GM10266 (cell line): ENCODE measurements around the gene TSKU.

Experiments used
- DNase-seq: peaks from one replicate; pipeline ENCODE4 v3.0.0; 2012; ENCODE audit errors: extremely low spot score
- CTCF ChIP-seq: IDR thresholded peaks from 2 replicates; pipeline ENCODE4 v1.5.1; 2012; ENCODE audit warnings: mild to moderate bottlenecking, low read depth; ENCODE audit not compliant: control insufficient read depth, insufficient read depth; ENCODE audit errors: missing control alignments

TSKU gene

GRCh38 chr11:76766521-76766920, 16.6 kb upstream of the TSKU start:
- no peak for TF ChIP-seq CTCF
- DNase-seq, result no peak

- no peak for TF ChIP-seq CTCF
- no peak for DNase-seq
Observed at GRCh38 chr11:76767659-76768058, 15.5 kb upstream of the TSKU start.

- no peak for DNase-seq
- TF ChIP-seq CTCF, result no peak
Observed at GRCh38 chr11:76768088-76768908, 14.9 kb upstream of the TSKU start.

GRCh38 chr11:76768909-76769560, 14.1 kb upstream of the TSKU start:
- DNase-seq, result no peak

GRCh38 chr11:76769645-76770586, 13.2 kb upstream of the TSKU start:
- DNase-seq, result no peak
- no peak for TF ChIP-seq CTCF

More at GRCh38 chr11:76768909-76769560, 14.1 kb upstream of the TSKU start:
- TF ChIP-seq CTCF, result no peak

GRCh38 chr11:76770642-76771445, 12.3 kb upstream of the TSKU start:
- no peak for DNase-seq
- no peak for TF ChIP-seq CTCF
